Dedifferentiated amniotic fluid mesenchymal stem cell (primary cell): Measurements from ENCODE around the gene TRAPPC2B.

ENCODE experiments used
- DNase-seq: peaks from one replicate; pipeline ENCODE4 v3.0.0-alpha.2; 2016; ENCODE audit errors: extremely low spot score

TRAPPC2B gene

DNA sequence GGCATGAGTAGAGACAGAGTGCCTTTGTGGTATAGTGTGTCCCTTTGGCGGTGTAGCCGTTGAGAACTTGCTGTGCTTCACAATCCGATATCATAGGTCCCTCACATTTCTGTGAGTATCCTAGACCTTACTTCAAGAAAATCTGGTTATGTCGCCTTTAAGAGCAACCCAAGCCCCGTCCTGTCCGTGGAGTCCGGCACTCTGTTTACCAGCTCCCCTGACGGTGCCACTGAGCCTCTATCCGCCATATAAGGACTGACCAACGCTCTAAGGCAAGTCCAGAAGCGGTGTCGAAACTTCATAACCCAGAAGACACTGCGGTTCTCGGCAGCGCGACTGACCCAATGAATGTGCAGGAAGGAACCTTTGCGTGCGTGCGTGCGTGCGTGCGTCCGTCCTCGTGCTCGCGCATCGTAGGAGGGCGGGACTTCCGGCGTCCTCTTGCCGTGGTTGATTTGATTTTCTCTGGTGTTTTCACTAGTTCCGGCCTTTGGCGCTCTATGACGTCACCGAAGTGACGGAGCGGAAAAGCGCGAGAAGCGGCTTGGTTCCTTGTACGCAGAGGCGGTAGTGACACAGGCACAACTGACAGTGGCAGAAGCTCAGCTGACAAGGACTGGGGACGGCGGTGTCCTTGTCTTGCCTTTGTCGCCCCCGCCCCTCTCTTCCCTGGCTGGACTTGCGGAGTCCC, at the start of gene TRAPPC2B, which contains the start of gene ZNF547:
Gene TRAPPC2B (plus strand): TSS at position 555 of the 691 bp plus-strand sequence. CDS start 1,283 bp downstream, outside the sequence.
Gene ZNF547 (plus strand): TSS at position 555 of the 691 bp plus-strand sequence. CDS start 5,005 bp downstream, outside the sequence.
- peak; percentile 100 for DNase-seq

DNA sequence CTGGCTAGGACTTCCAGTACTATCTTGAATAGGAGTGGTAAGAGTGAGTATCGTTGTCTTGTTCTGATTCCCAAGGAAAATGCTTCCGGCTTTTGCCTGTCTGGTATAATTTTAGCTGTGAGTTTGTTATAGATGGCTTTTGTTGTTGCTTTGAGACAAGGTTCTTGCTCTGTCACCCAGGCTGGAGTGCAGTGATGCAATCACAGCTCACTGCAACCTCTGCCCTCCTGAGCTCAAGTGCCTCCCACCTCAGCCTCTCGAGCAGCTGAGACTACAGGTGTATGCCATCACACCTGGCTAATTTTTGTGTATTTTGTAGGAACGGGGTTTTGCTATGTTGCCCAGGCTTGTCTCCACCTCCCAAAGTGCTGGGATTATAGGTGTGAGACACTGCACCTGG, 49.2 kb upstream of the TRAPPC2B start:
- no peak for DNase-seq

DNA sequence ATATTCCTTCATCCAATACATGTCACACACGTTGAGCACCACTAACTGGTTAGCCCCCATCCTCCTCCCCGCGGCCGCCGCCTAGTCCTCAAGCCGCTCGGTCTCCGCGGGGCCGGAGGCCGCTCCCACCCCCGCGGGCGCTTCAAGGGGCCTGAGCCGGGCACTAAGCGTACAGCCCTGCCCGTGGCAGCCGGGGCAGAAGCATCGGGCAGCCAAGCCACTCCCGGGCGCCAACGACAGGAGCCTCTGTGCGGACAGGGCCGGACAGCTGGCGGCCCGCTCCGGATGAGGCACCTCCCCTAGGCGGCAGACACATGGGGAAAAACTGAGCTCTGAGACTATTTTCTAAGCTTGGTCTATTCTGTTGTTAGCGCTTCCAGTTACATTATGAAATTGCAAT, 45.8 kb upstream of the TRAPPC2B start:
- DNase-seq: no peak

DNA sequence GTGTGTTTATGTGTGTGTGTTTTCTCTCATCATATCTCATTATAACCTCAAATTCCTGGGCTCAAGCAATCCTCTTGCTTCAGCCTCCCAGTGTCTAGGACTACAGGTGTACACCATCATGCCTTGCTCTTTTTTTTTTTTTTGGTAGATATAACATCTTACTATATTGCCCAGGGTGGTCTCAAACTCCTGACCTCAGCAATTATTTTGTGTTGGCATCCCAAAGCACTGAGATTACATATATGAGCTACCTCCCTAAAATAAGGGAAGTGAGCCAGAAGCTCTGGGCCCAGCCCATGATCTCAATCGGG, 43.5 kb upstream of the TRAPPC2B start:
- no peak for DNase-seq

DNA sequence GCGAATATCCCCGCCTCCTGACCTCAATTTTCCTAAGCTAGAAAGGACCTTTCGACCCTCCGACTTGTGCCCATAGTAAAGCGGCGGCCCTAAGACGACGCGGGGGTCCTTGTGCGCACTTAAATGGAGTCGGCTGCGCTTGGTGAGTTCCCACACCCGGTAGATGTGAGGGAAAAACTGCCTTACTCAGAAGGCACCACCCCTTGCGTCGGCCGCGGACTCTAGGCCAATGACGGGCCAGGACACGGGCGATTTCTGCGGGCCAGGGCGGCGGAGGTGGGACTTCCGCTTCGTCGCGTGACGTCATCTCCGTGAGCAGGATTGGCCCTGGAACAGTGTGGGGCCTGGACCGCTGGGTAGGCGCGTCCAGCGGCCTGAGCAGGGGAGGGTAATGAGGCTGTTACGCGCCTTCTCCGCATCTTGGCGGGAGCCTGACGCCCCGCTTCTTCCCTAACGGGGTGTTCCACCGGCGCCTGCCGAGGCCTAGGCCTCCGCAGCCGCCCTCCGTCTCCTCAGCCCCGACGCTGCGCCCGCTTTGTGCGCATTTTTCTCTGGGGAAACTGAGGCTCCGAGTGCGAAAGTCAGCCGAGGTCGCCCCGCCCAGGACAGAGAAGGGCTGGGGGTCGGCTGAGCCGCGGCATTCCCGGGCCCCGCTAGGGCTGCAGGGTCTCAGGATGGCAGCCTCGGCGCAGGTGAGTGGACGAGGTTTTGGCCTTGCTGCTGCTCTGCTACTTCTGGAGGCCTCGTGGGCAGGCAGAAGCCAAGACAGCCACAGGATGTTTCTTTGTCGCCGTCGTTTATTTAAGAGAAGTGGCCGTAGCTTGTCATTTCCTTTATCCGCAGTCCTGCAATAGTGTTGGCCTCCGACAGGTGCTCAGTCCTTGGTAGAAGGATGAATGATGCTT, 42.9 kb upstream of the TRAPPC2B start, which contains the start of gene ZNF543:
Gene ZNF543 (plus strand): TSS at position 293 of the 905 bp plus-strand sequence. CDS start 382 bp downstream, at position 675.
- peak; percentile 97 for DNase-seq

DNA sequence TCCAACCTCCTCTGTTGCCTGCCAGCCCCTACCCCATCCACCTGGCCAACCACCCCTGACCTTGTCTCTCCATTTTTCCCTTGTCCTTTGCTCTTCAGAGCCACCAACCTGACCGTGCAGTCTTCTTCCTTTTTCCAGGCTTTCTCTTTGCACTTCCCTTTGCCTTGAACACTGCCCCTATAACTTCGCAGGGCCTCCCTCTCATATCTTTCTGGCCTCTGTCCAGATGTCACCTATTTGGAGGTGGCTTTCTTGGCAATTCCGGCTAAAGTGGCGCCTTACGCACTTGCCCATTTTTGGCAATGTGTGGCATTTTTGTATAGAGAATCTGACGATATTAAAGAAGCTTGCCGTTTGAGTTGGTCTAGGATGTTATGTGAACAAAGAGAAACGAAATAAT, 42.2 kb upstream of the TRAPPC2B start:
- no peak for DNase-seq

DNA sequence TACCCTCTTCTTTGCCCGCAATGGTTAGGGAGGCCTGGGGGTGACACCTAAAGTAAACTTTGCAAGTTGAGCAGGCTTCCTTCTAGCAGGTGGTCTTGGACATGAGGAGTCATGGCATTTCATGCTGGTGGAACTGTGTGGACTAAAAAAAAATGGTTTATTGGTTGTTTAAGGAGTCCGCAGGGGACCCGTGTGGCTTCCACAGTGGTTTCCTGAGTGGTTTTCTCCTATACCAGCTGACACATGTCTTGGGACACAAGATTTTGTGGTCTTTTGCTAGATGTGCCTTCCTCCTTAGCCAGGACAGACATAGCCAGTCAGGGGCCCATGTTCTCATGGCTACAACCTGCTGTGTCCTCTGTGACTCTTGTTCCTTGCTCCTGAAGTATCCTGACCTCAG, 41.6 kb upstream of the TRAPPC2B start:
- no peak for DNase-seq

DNA sequence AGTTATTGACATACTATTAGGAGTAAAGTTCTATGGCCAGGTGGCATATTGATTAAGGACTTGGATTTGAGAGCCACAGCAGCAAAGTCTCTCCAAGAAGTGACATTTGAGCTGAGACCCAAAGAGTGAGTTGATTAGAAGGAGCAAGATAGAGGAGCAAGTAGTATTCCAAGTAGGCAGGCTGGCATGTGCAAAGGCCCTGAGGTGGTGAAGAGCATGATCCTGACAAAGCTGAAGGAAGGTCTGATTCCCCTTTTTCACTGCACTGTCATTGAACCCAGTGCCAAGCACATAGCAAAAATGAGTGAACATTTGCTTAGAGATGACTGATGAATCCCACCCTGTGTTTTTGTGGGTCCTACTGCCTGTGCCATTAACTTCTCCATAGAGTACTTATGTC, 38.4 kb upstream of the TRAPPC2B start:
- DNase-seq: no peak

DNA sequence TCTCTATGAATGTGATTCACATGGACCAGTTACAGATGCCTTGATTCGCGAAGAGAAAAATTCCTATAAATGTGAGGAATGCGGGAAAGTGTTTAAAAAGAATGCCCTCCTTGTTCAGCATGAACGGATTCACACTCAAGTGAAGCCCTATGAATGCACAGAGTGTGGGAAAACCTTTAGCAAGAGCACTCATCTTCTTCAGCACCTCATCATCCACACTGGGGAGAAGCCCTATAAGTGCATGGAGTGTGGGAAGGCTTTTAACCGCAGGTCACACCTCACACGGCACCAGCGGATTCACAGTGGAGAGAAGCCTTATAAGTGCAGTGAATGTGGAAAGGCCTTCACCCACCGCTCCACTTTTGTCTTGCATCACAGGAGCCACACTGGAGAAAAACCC, 35.4 kb upstream of the TRAPPC2B start:
- DNase-seq: no peak

DNA sequence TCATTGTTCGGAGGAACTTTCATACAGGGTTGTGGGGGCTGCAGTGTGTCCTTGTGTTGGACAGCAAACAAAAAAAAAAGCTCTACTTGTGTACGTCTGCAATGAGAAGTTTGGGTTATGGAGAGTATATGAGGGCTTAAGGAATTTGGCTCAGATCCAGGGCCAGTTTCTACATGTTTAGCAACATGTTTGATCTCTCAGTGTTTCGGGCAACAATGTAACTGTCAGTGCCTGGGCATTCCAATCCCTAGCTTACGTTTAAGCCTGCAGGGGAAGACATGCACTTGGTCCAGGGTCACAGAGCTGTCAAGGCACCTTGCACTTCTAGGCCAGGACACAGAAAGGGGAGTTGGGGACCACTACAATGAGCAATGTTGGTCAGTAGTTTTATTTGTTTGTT, 29.2 kb upstream of the TRAPPC2B start:
- DNase-seq: no peak

DNA sequence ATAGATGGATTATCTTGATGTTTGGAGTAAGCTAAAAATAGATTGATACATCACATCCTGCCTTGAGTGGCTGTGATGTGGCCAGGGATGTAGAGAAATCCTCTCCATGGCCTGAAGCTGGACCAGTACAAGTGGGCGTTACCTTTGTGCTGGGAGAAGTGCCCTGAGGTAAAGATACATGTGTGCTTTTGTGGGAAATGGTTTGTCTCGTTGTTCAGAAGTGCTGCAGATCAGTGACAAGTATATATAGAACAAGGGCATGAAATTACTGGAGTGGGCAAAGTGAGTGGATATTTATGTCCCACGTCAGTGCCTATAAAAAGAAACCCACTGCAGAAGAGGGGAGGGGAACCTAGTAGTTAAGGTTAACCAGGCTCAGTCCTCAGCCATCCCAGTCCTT, 24.5 kb upstream of the TRAPPC2B start:
- no peak for DNase-seq

DNA sequence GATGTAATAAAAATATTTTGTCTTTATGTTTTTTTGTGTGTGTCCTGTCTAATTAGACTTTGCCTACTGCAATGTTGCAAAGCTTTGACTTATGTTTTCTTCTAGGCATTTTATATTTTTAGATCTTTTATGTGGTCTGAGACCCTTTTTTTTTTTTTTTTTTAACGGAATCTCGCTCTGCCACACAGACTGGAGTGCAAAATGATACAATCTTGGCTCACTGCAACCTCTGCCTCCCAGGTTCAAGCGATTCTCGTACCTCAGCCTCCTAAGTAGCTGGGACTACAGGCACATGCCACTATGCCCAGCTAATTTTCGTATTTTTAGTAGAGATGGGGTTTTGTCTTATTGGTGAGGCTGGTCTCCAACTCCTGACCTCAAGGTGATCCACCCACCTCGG, 20.8 kb upstream of the TRAPPC2B start:
- no peak for DNase-seq

DNA sequence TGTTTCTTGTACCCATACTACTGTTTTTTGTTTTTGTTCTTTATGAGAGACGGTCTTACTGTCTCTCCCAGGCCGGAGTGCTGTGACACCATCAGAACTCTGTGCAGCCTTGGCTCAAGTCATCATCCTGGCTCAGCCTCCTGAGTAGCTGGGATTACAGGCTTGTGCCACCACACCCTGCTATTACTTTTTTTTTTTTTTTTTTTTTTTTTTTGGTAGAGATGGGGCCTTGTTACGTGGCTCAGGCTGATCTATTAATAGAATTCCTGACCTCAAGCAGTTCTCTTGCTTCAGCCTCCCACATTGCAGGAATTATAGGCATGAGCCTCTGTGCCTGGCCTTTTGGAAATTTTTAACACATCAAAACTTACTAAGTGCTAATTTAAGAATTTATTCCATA, 15.2 kb upstream of the TRAPPC2B start:
- peak; percentile 35 for DNase-seq

DNA sequence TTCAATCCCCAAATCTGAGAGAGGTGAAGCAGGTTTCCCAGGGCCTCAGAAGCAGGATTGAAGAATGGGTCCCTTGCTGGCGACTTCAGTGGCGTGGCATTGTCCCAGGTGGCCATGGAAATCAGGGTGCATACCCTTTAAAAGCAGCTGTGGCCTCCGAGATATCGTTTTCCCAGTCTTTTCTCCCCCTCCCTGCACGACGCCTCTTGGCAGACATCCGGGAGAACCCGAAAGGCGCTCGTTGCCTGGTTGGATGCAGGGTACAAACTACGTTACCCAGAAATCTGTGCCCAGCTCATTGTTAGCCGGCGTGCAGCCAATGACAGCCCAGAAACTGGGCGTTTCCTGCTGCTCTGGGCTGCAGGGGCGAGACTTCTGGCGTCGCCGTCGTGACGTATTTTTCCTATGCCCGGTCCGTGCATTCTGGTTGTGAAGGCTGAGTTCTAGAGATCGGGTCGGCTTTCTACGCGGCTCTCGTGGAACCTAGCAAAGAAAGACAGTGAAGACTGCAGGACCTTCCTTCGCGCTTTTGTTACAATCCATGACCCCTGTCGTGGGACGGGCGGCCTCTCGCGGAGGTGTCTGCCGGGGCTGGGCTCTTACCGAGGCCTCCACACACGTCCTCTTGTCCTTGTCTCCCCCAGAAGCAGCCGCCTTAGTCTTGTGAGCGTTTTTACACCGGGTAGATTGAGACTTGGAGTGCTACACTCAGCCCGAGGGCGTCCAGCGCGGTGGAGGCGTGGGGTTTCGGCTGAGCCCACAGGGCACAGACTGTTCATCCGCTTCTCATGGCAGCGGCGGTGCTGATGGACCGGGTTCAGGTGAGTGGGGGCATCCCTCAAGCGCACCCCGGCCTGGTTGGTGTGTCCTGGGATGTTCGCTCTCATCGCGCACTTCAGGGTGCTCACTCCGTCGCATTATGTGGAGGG, 12.2 kb upstream of the TRAPPC2B start, which contains the start of gene ZNF304:
Gene ZNF304 (plus strand): TSS at position 395 of the 929 bp plus-strand sequence. CDS start 394 bp downstream, at position 789.
- peak; percentile 96 for DNase-seq

DNA sequence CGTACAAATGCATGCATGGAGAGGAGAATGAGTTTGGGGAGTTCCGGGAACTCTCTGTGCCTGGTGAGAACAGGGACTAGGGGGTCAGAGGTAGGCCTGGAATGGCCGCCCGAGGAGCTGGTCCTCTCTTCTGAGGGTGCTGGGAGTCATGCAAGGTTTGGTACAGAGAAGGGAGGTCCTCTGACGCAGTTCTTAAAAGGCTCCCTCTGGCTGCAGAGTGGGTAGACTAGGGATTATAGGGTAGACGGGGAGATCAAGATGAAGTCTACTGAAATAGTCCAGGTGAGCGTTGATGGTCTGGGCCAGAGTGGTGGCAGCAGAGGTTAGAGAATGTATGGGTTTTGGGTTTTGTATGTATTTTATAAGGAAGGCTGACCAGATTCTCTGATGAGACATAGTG, 11.5 kb upstream of the TRAPPC2B start:
- no peak for DNase-seq

DNA sequence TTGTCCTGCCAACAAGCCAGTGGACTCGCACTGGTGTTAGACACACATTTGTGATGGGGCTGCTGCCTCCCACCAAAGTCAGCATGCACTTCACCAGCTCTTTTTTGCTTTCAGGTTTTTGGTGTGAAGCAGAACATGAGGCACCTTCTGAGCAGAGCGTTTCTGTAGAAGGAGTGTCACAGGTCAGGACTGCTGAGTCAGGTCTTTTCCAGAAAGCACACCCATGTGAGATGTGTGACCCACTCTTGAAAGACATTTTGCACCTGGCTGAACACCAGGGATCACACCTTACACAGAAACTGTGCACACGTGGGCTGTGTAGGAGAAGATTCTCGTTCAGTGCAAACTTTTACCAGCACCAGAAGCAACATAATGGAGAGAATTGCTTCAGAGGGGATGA, 7.4 kb upstream of the TRAPPC2B start:
- DNase-seq: no peak

DNA sequence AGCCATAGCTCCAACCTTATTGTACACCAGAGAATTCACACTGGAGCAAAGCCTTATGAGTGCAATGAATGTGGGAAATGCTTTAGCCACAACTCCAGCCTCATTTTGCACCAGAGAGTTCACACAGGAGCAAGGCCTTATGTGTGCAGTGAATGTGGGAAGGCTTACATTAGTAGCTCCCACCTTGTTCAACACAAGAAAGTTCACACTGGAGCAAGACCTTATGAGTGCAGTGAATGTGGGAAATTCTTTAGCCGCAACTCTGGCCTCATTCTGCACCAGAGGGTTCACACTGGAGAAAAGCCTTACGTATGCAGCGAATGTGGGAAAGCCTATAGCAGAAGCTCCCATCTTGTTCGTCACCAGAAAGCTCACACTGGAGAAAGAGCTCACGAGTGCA, 5.9 kb upstream of the TRAPPC2B start:
- DNase-seq: no peak

DNA sequence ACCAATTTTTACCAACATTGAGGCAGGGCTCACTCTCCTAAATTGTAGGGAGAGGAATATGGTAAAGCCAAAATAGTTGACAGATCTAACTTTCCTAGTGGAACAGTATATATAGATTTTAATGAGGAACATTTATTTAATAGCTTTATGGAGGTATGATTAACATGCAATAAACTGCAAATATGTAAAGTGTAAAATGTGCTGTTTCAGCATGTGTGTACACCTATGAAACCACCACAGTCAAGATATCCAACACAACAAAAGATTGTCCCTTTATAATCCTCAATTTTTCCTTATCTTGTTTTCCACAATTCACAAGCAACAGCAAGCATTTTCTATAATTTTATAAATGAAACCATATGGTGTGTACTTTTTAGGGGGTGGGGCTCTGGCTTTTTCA, 4.1 kb upstream of the TRAPPC2B start:
- DNase-seq: no peak

DNA sequence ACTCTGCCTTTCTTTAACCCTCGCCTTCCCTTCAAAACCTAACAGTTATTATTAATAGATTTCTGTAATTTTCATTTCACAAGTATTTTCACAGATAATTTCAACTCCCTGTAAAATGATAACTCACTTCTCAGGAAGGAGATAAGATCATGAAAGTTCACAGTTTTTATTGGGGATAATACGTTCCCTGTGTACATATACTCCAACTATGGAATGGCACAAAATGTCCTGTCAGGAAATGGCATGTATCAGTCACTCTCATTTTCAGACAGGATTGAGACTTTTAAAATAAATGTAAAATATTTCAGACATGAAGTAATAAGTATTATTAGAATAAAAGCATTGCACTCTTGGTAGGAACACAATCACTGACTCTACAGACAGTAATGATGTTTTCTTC, 932 bp upstream of the TRAPPC2B start:
- no peak for DNase-seq

DNA sequence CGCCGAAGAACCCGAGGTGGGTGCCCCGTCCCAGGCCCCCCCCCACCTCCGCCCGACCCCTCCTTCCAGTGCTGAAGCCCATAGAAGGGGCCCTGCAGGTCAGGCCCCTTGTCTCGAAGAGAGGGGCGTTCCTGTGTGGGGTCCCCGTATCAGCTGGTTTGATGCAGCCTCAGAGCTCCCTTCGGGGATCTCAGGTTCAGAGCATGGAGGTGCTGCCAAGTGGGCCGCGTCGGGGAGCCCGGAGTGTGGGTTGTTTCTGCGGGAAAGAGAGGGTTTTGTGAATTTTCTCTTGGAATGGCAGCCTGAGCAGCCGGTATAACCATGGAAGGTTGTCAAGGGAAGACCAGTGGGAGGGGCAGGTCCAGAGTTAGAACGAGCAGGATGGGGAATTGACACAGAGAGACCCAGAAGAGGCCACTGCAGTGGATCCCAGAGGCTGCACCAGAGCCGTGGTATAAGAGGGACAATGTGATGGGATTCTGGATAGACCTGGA, 384 bp downstream of the TRAPPC2B start:
- DNase-seq: peak; percentile 20

DNA sequence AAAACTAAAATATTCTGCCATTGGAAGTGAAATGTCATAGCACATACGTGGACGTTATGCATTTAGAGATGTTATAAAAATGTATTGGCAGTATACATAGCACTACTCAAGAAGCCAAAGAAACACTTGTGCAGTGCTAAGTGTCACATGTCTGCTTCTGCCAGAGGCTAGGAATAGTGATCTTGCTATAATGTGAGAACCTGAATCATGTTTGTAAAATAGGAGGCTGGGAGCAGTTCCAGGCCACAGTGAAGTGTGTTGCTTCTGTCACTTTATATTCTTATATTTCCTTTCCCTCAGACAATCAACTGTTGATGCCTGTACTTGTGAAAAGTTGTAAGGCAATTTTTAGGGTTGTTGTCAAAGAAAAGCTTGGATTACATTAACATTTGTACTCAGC, 3.4 kb downstream of the TRAPPC2B start:
- DNase-seq: no peak

DNA sequence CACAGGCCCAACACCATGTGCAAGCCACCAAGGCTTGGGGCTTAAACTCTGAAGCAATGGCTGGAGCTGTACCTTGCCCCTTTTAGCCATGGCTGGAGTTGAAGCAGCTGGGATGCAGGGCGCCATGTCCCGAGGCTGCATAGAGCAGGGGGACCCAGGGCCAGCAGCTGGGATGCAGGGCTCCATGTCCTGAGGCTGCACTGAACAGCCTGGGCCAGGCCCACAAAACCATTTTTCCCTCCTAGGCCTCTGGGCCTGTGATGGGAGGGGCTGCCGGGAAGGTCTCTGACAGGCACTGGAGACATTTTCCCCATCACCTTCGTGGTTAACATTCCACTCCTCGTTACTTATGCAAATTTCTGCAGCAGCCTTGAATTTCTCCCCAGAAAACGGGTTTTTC, 10.8 kb downstream of the TRAPPC2B start:
- DNase-seq: no peak
